GM19238 (cell line): ENCODE data around the gene CCDC126.
"Not testable (repeated sequence)": the region's sequence is repeated elsewhere in the genome, so short reads cannot be mapped to it uniquely, and the experiment has no call there.

Experiments used
- DNase-seq: peaks from one replicate; pipeline ENCODE4 v3.0.0; 2011; ENCODE audit warnings: low spot score; ENCODE audit not compliant: insufficient read length

Gene CCDC126

DNA sequence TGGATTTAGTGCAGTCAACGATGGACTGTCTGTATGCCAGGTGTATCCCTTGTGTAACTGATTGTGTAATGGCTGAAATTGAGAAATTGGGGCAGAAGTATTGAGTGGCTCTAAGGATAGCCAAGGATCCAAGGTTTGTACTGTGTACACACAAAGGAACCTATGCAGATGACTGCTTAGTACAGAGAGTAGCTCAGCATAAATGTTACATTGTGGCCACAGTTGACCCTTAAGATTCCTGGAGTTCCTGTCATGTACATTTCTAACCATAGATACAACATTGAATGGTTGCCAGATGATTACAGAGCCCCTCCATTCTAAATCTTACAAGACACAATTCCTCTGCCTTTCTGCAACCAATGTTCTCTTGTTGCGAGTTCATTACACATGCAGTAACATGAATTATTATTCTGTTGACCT lies 25.3 kb downstream of the CCDC126 start:
- no peak for DNase-seq

DNA sequence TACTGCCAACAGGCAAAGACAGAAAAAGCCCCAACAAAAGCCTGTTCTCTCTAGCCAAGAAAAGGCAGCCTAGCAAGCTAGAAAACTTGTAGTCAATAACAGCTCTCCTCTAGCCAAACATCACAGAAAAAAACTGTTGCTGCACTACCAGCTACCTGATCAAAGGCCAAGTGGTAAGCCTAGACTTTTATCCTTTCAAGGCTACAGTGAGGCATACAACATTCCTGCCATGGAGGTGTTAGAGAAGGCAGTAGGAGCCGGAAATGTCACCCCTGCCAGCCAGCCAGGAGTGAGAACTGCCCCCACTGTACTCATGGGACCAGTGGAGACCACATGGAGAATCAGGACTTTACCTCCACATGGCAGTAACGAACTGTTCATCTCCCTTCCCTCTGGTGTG lies 31.2 kb downstream of the CCDC126 start:
- DNase-seq = no peak

DNA sequence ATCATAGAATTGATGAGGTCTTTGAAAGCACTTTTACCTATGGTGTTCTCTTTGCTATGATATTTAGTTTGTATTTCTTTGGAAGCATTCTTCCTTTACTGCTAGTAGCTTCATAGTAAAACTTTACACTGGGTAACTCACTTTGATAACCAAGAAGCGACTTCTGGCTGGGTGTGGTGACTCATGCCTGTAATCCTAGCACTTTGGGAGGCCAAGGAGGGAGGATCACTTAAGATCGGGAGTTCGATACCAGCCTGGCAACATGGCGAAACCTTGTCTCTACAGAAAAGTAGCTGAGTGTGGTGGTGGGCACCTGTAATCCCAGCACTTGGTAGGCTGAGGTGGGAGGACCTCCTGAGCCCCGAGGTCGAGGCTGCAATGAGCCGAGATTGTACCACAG lies 36.2 kb downstream of the CCDC126 start:
- no peak for DNase-seq

DNA sequence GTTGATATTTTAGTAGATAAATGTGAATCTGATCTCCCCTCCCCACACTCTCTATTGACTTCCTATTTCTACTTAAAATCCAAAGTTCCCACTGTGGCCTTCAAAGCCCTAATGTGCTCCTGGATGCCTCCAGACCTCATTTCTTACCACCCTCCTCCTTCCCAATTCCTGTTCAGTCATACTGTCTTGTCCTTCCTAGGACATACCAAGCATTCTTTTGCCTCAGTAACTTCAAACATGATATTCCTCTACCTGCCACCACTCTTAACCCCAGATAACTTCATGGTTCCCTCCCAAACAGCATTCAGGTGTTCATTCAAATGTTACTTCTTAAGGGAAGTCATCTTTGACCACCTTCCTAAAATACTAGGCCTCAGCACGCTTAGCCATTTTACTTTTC lies 48.6 kb downstream of the CCDC126 start:
- DNase-seq = no peak

DNA sequence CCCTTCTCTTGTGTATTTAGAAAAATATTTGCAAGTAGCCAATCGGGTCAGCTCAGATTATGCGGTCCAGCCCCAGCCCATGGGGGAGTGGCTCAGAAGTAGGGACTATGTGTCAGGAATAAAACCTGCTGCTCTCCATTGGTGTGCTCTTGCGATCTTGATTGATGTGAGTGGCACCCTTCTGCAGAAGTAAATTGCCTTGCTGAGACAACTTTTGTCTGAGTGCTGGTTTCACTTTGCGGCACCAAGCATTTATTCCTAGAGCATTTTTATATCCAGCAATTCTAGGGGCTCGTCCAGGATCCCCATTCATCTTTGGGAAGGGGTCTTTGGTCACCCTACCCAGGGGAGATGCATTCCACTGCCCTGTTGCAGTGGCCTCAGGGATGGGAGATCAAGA lies 56.8 kb downstream of the CCDC126 start:
- no peak for DNase-seq

DNA sequence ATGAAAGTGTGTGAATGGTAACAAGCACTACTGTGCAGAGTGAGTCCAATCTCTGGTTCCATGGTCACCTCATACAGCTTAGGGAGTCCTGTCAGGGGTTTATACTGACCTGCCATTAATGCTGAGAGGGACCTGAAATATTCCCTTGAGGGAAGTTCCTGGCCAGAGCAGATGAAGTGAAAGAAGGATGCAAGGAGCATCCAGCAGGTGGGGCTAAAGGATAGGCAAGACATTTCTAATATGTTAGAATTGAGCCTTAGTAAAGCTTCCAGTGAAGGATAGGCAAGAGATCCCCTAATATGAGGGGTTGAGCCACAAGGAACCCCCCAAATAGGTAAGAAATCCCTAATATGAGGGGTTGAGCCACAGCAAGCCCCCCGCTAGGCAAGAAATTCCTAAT lies 57.3 kb downstream of the CCDC126 start:
- no peak for DNase-seq

DNA sequence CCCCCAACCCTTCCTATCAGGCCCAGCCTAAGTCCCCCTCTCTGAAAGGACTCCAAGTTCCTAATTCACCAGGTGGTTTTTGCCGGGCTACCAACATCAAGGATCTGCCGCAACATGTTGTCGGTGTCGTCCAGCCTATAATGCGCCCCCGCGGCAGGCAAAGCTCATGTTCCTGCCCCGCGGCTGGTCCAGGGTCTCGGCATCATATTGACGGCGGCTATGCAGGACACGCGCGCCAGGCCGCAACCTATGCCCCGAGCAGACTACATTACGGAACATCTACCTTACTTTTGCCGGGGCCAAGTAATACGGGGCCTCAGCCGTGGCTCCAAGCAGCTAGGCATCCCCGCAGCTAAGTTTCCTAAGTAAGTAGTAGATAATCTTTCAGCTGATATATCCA lies 58.3 kb downstream of the CCDC126 start:
- no peak for DNase-seq

DNA sequence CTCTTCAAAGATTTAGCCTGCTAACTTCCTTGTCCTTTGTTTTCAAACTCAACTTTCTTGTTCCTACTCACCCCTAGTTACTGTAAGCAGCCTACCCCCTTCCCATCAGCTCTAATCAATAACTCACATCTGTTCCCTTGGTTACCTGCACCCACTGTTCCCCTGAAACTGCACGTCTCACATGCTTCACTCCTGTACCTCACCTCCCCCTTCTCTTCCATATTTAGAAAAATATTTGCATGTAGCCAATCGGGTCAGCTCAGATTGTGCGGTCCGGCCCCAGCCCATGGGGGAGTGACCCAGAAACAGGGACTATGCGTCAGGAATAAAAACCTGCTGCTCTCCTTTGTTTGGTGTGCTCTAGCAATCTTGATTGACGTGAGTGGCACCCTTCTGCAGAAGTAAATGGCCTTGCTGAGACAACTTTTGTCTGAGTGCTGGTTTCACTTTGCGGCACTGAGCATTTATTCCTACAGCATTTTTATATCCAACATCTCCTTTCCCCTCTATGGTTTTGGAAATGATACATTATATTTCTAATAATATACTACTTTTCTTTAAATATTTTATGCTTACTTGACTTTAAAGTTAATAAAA lies 61.7 kb downstream of the CCDC126 start:
- no peak for DNase-seq

DNA sequence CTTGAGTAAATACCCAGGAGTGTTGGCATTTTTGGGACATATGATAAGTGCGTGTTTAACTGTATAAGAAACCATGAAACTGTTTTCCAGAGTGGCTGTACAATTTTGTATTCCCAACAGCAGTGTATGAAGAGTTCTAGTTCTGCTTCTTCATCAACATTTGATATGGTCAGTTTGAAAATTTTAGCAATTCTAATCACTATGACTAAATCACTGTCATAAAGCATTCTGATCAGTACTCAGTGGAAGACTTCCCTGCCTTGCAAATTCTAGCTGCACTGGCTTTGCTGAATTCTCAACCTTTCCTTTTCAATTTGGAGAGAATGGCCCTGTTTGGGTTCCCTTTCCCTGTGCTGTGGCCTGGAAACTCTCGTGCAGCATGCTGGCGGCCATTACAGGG lies 64.2 kb downstream of the CCDC126 start:
- no peak for DNase-seq

DNA sequence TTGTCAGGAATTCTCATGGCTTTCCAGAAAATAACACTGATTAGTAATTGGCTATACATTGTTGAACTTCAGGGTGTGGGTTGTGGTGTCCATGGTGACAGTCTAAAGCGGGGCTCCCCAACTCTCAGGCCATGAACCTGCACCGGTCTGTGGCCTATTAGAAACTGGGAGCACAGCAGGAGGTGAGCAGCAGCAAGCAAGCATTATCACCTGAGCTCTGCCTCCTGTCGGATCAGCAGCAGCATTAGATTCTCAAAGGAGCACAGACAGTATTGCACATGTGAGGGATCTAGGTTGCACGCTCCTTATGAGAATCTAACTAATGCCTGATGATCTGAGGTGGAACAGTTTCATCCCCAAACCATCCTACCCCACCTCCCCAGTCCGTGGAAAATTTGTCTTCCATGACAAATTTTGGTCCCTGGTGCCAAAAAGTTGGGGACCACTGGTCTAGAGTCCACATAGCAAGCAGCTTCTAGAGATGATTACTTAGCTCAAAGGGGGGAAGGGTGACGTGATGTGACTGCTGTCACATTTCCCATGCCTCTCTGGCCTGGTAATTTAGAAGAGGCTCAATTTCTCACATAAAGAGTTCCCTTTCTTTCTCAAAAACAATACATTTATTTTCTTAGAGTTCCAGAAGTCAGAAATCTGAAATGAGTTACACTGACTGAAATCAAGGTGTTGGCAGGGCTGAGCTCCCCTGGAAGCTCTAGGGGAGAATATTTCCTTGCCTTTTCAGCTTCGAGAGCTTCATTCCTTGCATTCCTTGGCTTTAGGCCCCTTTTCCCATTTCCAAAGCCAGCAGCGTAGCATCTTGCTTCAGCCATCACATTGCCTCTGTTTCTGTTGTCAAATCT lies 65.2 kb downstream of the CCDC126 start:
- DNase-seq = no peak

DNA sequence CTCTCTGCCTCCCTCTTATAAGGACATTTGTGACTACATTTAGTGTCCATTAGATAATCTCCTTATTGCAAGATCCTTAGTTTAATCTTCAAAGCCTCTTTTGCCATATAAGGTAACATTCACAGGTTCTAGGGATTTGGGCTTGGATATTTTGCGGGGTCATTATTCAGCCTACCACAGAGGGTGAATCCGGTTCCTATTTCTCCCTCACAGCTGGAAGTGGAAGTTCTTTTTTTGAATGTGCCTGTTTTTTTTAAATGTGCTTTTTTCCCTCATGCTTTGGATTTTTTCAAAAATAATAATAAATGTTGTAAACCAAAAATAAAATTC lies 65.8 kb downstream of the CCDC126 start:
- no peak for DNase-seq

DNA sequence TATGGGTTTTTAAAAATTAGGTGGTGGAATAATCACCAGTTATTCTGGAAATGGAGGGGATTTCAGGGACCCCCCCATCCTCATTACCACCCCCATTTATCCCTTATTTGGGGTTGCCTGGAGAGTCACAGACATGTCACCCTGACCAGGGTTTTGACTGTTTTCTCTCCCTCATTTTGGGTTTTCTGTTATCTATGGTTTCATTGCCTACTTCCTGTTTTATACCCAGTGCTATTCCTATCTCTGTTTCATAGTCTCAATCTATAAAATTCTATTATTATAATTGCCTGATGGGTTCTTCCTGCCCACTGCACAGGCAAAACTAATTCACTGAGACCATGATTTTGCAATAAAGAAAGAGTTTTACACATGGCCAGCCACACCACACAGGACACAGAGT lies 66.9 kb downstream of the CCDC126 start:
- DNase-seq = no peak

DNA sequence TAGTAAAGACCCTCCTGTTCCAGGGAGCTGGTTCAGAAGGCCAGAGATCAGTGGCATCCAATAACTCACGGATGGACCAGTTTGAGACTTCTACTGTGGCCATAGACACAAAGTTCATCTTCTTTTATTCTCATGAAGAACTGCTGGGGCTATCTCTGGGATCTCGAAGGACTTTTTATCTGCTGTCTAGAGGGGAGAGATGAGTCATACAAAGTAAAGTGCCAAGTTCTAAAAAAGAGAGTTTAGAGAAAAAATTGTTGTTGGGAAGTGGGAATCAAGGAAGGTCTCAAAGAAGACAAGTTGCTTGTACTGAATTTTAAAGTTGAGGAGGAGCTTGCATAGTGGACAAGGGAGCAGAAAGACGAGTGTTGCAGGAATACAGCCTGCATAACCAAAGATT lies 74.9 kb downstream of the CCDC126 start:
- no peak for DNase-seq

DNA sequence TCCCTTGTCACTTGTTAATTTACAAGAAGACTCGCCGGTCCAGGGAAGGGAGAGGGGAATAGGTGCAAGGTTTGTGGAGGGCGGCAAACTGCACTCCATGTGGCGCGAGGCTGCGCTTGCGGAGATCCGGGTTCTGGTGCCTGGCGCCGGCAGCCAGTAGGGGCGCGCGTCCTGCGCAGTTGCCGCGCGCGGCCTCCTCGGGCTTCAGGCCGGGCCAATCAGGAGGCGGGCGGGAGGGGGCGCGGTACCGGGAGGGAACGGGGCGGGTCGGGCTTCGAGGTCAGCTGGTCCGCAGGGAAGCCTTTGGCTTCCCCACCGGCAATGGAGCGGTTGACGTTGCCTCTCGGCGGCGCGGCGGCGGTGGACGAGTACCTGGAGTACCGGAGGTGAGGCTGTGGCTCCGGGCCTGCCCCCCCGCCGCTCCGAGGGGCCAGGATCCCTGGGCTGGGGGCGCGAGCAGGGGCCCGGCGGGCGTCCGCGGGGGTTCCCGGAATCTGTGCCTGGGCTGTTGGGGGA lies 82.8 kb downstream of the CCDC126 start, which contains the start of gene FAM221A:
TSS of gene FAM221A (plus strand) at position 302 of the 516 bp plus-strand sequence. CDS start at position 322, 20 bp downstream.
- DNase-seq = peak; percentile 66

DNA sequence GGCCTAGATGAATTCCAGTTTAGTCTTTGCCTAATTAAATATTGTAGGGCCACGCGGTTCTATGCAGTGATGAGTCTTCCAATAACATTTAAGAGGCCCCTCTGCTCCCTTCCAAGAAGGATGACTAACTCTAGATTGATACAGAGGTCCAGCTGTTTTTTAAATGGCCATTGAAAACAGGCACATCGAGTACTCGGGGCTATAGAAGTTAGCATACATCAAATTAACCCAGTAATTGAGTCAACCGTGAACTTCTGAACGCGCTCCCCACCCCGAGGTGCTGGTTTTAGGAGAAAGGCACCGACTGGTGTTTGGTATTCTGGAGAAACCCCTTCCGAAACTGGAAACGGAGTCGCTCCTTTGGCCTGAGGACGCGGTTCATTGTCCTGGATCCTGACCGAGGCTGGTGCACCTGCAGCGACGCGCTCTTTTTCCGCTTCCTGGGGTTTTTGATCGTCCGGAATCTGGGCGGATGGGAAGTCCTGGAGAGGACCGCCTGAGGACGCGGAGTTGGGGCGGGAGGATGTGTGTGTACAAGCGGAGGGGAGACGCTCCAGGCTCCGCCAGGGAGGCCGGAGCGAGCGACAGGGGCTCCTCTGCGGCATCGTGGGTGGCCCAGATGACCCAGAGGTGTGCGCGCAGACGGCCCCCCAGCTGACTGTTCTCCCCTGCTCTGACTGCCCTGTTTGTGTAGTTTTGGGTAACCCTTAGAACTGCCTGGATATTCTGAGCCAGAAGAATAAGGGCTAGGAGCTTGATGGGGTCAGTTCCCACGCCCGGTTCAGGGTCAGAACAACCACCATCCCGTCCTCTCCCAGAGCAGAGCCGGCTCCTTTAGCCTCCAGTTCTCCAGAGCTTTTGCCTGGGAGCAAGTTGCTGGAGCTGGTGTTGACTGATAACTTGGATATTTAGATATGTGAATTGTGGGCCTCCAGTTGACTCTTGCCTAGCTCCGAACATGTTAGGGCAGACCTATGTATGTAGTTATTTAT lies 83.5 kb downstream of the CCDC126 start:
- peak; percentile 27 for DNase-seq

DNA sequence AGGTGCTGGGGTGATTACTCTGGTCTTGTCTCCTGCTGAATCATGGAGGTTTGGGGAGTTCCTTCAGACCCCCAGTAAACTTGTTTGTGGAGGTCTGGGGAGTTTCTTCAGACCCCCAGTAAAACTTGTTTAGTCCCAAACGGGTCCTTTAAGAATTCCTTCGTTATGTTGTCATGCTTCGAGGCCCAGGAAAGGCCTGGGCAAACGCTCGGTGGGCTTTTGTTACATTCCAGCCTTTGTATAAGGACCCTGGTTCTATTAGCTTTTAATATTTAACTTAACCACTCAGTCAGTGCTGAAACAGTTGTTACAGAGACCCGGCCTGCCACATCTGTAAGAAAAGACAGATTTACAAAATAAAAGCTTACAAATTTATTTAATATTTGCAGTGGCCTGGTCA lies 86.9 kb downstream of the CCDC126 start:
- DNase-seq = not testable (repeated sequence)

DNA sequence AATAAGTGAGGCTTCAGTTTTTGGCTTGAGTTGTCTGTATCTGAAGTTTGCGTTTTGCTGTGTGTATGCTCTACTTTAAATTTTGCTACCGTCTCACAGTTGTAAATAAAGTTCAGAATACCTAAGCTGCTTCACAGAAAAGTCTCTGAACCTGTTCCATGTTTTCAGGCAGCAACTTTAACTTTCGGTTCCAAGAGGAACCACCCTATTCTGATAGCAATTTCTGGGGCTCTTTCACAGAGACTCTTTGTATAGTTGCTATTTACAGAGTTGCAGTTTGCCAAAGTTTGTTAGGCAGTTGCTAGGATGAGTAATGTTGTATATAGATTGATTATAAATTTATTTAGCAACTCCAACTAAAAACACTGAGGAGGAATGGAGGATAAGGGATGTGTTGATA lies 88.5 kb downstream of the CCDC126 start:
- DNase-seq = no peak

DNA sequence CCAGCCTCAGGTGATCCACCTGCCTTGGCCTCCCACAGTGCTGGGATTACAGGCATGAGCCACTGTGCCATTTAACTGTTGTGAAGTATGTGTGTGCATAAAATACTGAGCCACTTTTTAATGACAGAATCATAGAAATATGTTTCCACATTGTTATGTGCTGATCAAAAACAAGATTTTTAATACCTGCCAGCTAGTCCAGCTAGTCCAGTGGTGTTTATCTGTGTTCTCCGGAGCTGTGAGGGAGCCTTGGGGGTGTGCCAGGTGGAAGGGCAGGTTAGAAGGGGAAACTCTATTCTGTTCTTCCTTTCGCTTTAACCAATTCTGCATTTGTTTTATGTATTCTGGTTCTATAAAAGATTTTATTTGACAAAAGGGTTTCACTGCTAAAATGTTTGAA lies 89.8 kb downstream of the CCDC126 start:
- DNase-seq = no peak

DNA sequence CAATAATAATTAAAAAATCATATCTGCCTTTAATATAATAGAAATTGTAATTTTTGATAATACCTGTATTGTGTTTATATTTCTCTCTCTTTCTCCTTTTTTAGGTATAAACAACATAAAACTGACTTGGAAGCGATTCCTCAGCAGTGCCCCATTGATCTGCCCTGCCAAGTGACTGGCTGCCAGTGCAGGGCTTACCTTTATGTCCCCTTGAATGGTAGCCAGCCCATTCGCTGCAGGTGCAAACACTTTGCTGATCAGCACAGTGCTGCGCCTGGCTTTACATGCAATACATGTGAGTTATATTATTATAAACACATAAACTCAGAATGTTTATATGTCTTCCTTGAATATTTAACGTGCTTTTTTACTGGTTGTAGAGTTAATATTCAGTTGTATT lies 92.0 kb downstream of the CCDC126 start:
- DNase-seq = no peak

DNA sequence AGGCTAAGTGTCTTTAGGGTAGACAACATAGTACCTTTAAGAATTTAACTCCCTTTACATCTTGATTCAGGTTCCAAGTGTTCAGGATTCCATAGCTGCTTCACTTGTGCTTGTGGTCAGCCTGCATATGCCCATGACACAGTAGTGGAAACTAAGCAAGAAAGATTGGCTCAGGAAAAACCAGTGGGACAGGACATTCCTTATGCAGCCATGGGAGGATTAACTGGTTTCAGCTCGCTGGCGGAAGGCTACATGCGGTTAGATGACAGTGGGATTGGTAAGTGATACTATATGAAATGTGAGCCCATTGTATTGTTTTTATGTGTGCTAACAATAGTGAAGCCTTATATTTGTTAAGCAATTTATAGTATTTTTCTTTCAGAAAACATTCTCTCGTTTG lies 94.1 kb downstream of the CCDC126 start:
- no peak for DNase-seq

DNA sequence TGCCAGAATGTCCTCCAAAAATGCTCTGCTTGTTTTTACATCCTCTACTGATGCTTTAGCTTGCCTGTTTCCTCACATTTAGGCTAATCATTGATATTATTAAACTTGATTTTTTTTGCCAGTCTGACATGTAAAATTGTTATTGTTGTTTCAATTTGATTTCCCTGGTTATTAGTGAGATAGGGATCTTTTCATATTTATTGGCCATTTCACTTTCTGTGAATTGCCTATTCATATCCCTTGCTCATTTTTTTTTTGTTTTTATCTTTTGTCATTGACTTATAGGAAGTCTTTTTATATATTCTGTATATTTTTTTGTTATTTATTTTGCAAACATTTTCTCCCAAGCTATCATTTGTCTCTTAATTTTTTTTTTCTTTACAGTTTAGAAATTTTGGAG lies 96.0 kb downstream of the CCDC126 start:
- DNase-seq = no peak
